Activated CD8-positive, alpha-beta T cell treated with anti-CD3 and anti-CD28 coated beads for 36 hours (primary cell): ENCODE results near the gene CATSPERZ. TPM values are rescaled to one million over a fixed set of nuclear protein-coding genes. Genes with fewer than 3 reads are reported as not detected.

ENCODE experiments used
- ATAC-seq: fragments of 200-7000 bp; cut with Tn5 transposase; one replicate; pipeline ENCODE4 v1.10.0; 2021; ENCODE audit warnings: mild to moderate bottlenecking, moderate library complexity
- CTCF ChIA-PET: fragments of 350-600 bp; sonication (Branson Sonifier 250); formaldehyde crosslinking; loops from one replicate; lab custom pipeline; 2021; ENCODE audit warnings: antibody characterized with exemption; lab: Charles Lee
- POLR2A ChIA-PET: fragments of 350-600 bp; sonication (Branson Sonifier 250); formaldehyde crosslinking; loops from one replicate; lab custom pipeline; 2021; ENCODE audit warnings: antibody characterized with exemption; lab: Charles Lee
- DNase-seq: peaks from one replicate; pipeline ENCODE4 v3.0.0-alpha.2; 2020
- H3K27ac Mint-ChIP-seq: one replicate; pipeline ENCODE4 v1.8.0; 2021; ENCODE audit warnings: mild to moderate bottlenecking, mixed read lengths
- H3K27me3 Mint-ChIP-seq: one replicate; pipeline ENCODE4 v1.8.0; 2021; ENCODE audit warnings: mixed read lengths
- H3K36me3 Mint-ChIP-seq: one replicate; pipeline ENCODE4 v1.8.0; 2021; ENCODE audit warnings: low read depth, mixed read lengths
- H3K4me1 Mint-ChIP-seq: one replicate; pipeline ENCODE4 v1.8.0; 2021; ENCODE audit warnings: low read depth, mixed read lengths
- H3K4me3 Mint-ChIP-seq: one replicate; pipeline ENCODE4 v1.8.0; 2021; ENCODE audit warnings: mild to moderate bottlenecking, moderate library complexity, mixed read lengths
- H3K9me3 Mint-ChIP-seq: one replicate; pipeline ENCODE4 v1.8.0; 2021; ENCODE audit warnings: mixed read lengths
- CTCF ChIP-seq: fragments of 200-600 bp; IDR thresholded peaks from one replicate; pipeline ENCODE4 v1.8.0; 2022; ENCODE audit warnings: antibody characterized with exemption, mild to moderate bottlenecking
- intact Hi-C: fragments of 100-400 bp; cut with micrococcal nuclease; formaldehyde crosslinking; loops from one replicate; pipeline ENCODE4 v1.10.0; 2022
- total RNA-seq, 2 experiments: library from RNA; stranded (reverse); gene quantifications; one replicate each; pipeline ENCODE4 v1.2.3, GENCODE V29; 2021

Gene CATSPERZ
- total RNA-seq, 2 experiments from 2014 or later: 0.52 TPM; not detected in 1

GRCh38 chr11:64263021-64263946, 36.9 kb upstream of the CATSPERZ start:
- Mint-ChIP-seq H3K27me3 (no peaks in the 10 kb centered on the region), H3K4me1 (peaks cover 20% of the 10 kb centered on the region), H3K4me3 (no peak overlapping the region), H3K9me3 (no peaks in the 10 kb centered on the region), H3K27ac (no peak overlapping the region), H3K36me3 (peaks cover 14% of the 10 kb centered on the region)
- TF ChIP-seq CTCF: no peak
- ATAC-seq (no peak), DNase-seq (no peak)
- CTCF ChIA-PET: interaction anchor here (1.0 to 1.4 kb wide), 3 partner anchors 11 to 40 kb away, joined by 3 to 4 read pairs (median 4); no protein-coding TSS in a partner anchor
- POLR2A ChIA-PET: interaction anchor here (1.0 to 1.4 kb wide), 3 partner anchors 14 to 56 kb away, joined by 4 to 5 read pairs (median 4); no protein-coding TSS in a partner anchor
- intact Hi-C loops: no loop called here

- Mint-ChIP-seq H3K36me3 (peaks cover 17% of the 10 kb centered on the region), H3K9me3 (no peaks in the 10 kb centered on the region), H3K27ac (no peak overlapping the region), H3K4me1 (peaks cover 25% of the 10 kb centered on the region), H3K27me3 (no peaks in the 10 kb centered on the region), H3K4me3 (no peak overlapping the region)
- intact Hi-C loops: no loop called here
- POLR2A ChIA-PET: interaction anchor here (1.0 to 1.4 kb wide), 3 partner anchors 14 to 57 kb away, joined by 4 to 5 read pairs (median 4); no protein-coding TSS in a partner anchor
- CTCF ChIA-PET: interaction anchor here (1.1 to 1.6 kb wide), 3 partner anchors 13 to 40 kb away, joined by 4 to 10 read pairs (median 8); partner anchors contain the start of gene CATSPERZ
- ATAC-seq (no peak), DNase-seq (no peak)
- TF ChIP-seq CTCF: no peak
These were observed 36.2 kb upstream of the CATSPERZ start for GRCh38 chr11:64263947-64264317.

GRCh38 chr11:64264371-64264852, 35.7 kb upstream of the CATSPERZ start:
- H3K36me3 Mint-ChIP-seq: peaks cover 17% of the 10 kb centered on the region
- H3K27ac Mint-ChIP-seq: no peak overlapping the region
- ChIA-PET CTCF (interaction anchor here (1.1 to 1.6 kb wide), 3 partner anchors 14 to 39 kb away, joined by 4 to 10 read pairs (median 8); partner anchors contain the start of gene CATSPERZ), POLR2A (interaction anchor here (1.0 to 1.5 kb wide), 4 partner anchors 13 to 57 kb away, joined by 3 to 4 read pairs (median 4); partner anchors contain the start of gene PLCB3)
- no peak for DNase-seq
- H3K9me3 Mint-ChIP-seq: no peaks in the 10 kb centered on the region
- H3K27me3 Mint-ChIP-seq: no peaks in the 10 kb centered on the region
- no peak for ATAC-seq
- no peak overlapping the region for H3K4me3 Mint-ChIP-seq
- no peak for TF ChIP-seq CTCF
- peaks cover 26% of the 10 kb centered on the region for H3K4me1 Mint-ChIP-seq
- intact Hi-C loops: no loop called here

- peaks cover 10% of the 10 kb centered on the region for H3K36me3 Mint-ChIP-seq
- no peak overlapping the region for H3K4me3 Mint-ChIP-seq
- H3K27ac Mint-ChIP-seq: peak overlapping the region; percentile 20
- DNase-seq: no peak
- no peaks in the 10 kb centered on the region for H3K9me3 Mint-ChIP-seq
- intact Hi-C loops: no loop called here
- no peaks in the 10 kb centered on the region for H3K27me3 Mint-ChIP-seq
- POLR2A ChIA-PET: interaction anchor here (1.0 to 1.5 kb wide), 2 partner anchors 15 to 51 kb away, joined by 3 to 4 read pairs; partner anchors contain the start of gene PLCB3
- no peak for ATAC-seq
- TF ChIP-seq CTCF: no peak
- peaks cover 15% of the 10 kb centered on the region for H3K4me1 Mint-ChIP-seq
- CTCF ChIA-PET: interaction anchor here (1.1 to 5.3 kb wide), 3 partner anchors 15 to 61 kb away, joined by 8 to 22 read pairs (median 10); partner anchors contain the start of gene CATSPERZ
These were observed 34.7 kb upstream of the CATSPERZ start for GRCh38 chr11:64265176-64266160.
